Measurements from ENCODE around the gene CREB3. TPM values are rescaled to one million over a fixed set of nuclear protein-coding genes. Genes with fewer than 3 reads are reported as not detected.

CREB3 gene
- total and polyA plus RNA-seq, 2 donors from 2014 or later, result 40.5 to 52.0 TPM

- intact Hi-C loops (cut with DNase I), result no loop called here
Observed at GRCh38 chr9:35700942-35701341, 31.5 kb upstream of the CREB3 start.

GRCh38 chr9:35702696-35703095 lies 29.8 kb upstream of the CREB3 start:
- TF ChIP-seq CTCF (IDR thresholded peaks at IDR 0.05; ENCODE audit: borderline replicate concordance, extremely low read depth, insufficient read depth), result no peak
- H3K36me3 ChIP-seq (ENCODE audit: control insufficient read depth in 2 of 3, insufficient read depth in 3 of 3, low read length in 3 of 3), result peaks cover 36 to 96% (median 89%) of the 10 kb centered on the region in 3 donors
- no peak overlapping the region for H3K9ac ChIP-seq (ENCODE audit: low read length in 3 of 3)
- no peaks in the 10 kb centered on the region for H3K27me3 ChIP-seq (ENCODE audit: control insufficient read depth, insufficient read depth, low read length)
- no peaks in the 10 kb centered on the region for H3K4me1 ChIP-seq (ENCODE audit: control insufficient read depth in 2 of 3, insufficient read depth in 2 of 3, low read depth in 1 of 3, low read length in 3 of 3)
- no peaks in the 10 kb centered on the region for H3K9me3 ChIP-seq (ENCODE audit: control insufficient read depth in 2 of 3, insufficient read depth in 1 of 3, low read length in 3 of 3)
- FAIRE-seq, result no peak
- DNase-seq, result no peak
- no peak overlapping the region for H3K4me3 ChIP-seq (ENCODE audit: low read length in 3 of 3)
- intact Hi-C loops (cut with DNase I), result no loop called here
- no peak overlapping the region for H3K27ac ChIP-seq (ENCODE audit: low read depth in 2 of 2, low read length in 2 of 2)

More at GRCh38 chr9:35700942-35701341, 31.5 kb upstream of the CREB3 start:
- Histone ChIP-seq H3K4me1 (ENCODE audit: control insufficient read depth in 2 of 3, insufficient read depth in 2 of 3, low read depth in 1 of 3, low read length in 3 of 3) (peaks cover 0 to 2% (median 0%) of the 10 kb centered on the region in 3 donors), H3K9me3 (ENCODE audit: control insufficient read depth in 2 of 3, insufficient read depth in 1 of 3, low read length in 3 of 3) (no peaks in the 10 kb centered on the region), H3K4me3 (ENCODE audit: low read length in 3 of 3) (no peak overlapping the region), H3K27me3 (ENCODE audit: control insufficient read depth, insufficient read depth, low read length) (no peaks in the 10 kb centered on the region), H3K27ac (ENCODE audit: low read depth in 2 of 2, low read length in 2 of 2) (no peak overlapping the region), H3K9ac (ENCODE audit: low read length in 3 of 3) (no peak overlapping the region), H3K36me3 (ENCODE audit: control insufficient read depth in 2 of 3, insufficient read depth in 3 of 3, low read length in 3 of 3) (peaks cover 26 to 85% (median 78%) of the 10 kb centered on the region in 3 donors)
- FAIRE-seq, result no peak
- no peak for DNase-seq
- TF ChIP-seq CTCF (IDR thresholded peaks at IDR 0.05; ENCODE audit: borderline replicate concordance, extremely low read depth, insufficient read depth), result no peak

GRCh38 chr9:35703906-35704672 lies 28.4 kb upstream of the CREB3 start:
- no peak overlapping the region for H3K27ac ChIP-seq (ENCODE audit: low read depth in 2 of 2, low read length in 2 of 2)
- FAIRE-seq, result no peak
- intact Hi-C loops (cut with DNase I), result no loop called here

More at GRCh38 chr9:35703906-35704672, 28.4 kb upstream of the CREB3 start:
- DNase-seq, result no peak
- TF ChIP-seq CTCF (IDR thresholded peaks at IDR 0.05; ENCODE audit: borderline replicate concordance, extremely low read depth, insufficient read depth), result no peak
- no peaks in the 10 kb centered on the region for H3K27me3 ChIP-seq (ENCODE audit: control insufficient read depth, insufficient read depth, low read length)
- no peak overlapping the region for H3K4me3 ChIP-seq (ENCODE audit: low read length in 3 of 3)
- no peak overlapping the region for H3K9ac ChIP-seq (ENCODE audit: low read length in 3 of 3)
- H3K36me3 ChIP-seq (ENCODE audit: control insufficient read depth in 2 of 3, insufficient read depth in 3 of 3, low read length in 3 of 3), result peaks cover 31 to 95% (median 87%) of the 10 kb centered on the region in 3 donors
- no peaks in the 10 kb centered on the region for H3K4me1 ChIP-seq (ENCODE audit: control insufficient read depth in 2 of 3, insufficient read depth in 2 of 3, low read depth in 1 of 3, low read length in 3 of 3)
- no peaks in the 10 kb centered on the region for H3K9me3 ChIP-seq (ENCODE audit: control insufficient read depth in 2 of 3, insufficient read depth in 1 of 3, low read length in 3 of 3)
